ENCODE data around the gene ATG4C.

- TF ChIP-seq CTCF (IDR thresholded peaks at IDR 0.05 in 4 of 5, conservative IDR thresholded peaks at IDR 0.05 in 1 of 5) (no peak), POLR2A (IDR thresholded peaks at IDR 0.05) (no peak)
Observed at GRCh38 chr1:62870148-62870547, 86.2 kb downstream of the ATG4C start.

All from gastrocnemius medialis (tissue), 4 donors.